Testis (tissue), 3 donors: ENCODE measurements around the gene DYNLL2. TPM values are rescaled to one million over a fixed set of nuclear protein-coding genes. Genes with fewer than 3 reads are reported as not detected.

Experiments
- DNase-seq: peaks from one replicate; pipeline ENCODE4 v3.0.0-alpha.2; 2019
- H3K27ac ChIP-seq, 2 donors: fragments of 200-600 bp; sonication (generic); one replicate each; pipeline ENCODE4 v1.5.1; 2019
- H3K27me3 ChIP-seq: fragments of 200-600 bp; sonication (generic); one replicate; pipeline ENCODE4 v1.5.1; 2019
- H3K36me3 ChIP-seq: fragments of 200-600 bp; sonication (generic); one replicate; pipeline ENCODE4 v1.5.1; 2017; ENCODE audit warnings: low read depth; ENCODE audit errors: missing control alignments
- H3K4me1 ChIP-seq: fragments of 200-600 bp; sonication (generic); one replicate; pipeline ENCODE4 v1.5.1; 2019
- H3K4me3 ChIP-seq, 2 donors: fragments of 200-600 bp; sonication (generic); one replicate each; pipeline ENCODE4 v1.5.1; 2017 to 2019
- H3K9me3 ChIP-seq: fragments of 200-600 bp; sonication (generic); one replicate; pipeline ENCODE4 v1.5.1; 2017
- POLR2A ChIP-seq: fragments of 450-650 bp; IDR thresholded peaks from one replicate; pipeline ENCODE4 v1.6.1; 2017; ENCODE audit warnings: antibody characterized with exemption, mild to moderate bottlenecking, moderate library complexity
- WGBS, 2 donors: methylation state at CpG; one replicate each; pipeline ENCODE4 v1.1.5; 2018; 5-methylcytosine and 5-hydroxymethylcytosine counted together
- intact Hi-C: fragments of 100-400 bp; cut with DNase I; formaldehyde crosslinking; loops from one replicate; pipeline ENCODE4 v1.15.1; 2023; ENCODE audit warnings: low total_unique reads
- polyA plus RNA-seq: library from polyadenylated mRNA; stranded (reverse); fragments of 350-450 nt; fragmentation: Illumina TruSeq; extraction: RNeasy Lipid Tissue Mini Kit (QIAGEN cat#74804); gene quantifications from one replicate; pipeline ENCODE4 v1.2.3, GENCODE V29; 2014; ENCODE audit warnings: low read depth, low replicate concordance; ENCODE audit not compliant: insufficient read depth
- total RNA-seq, 2 donors: library from RNA; depleted of rRNA; stranded (reverse); fragments of >200 nt; gene quantifications; one replicate each; pipeline ENCODE4 v1.2.3, GENCODE V29; 2016
- TF ChIP-seq, protein P1 (sequence below), 3 experiments: fragments of 450-650 bp in 2 of 3; fragments of 200-600 bp in 1 of 3; sonication (generic) in 1 of 3; IDR thresholded peaks; one replicate each; pipeline ENCODE4 v1.5.1; 2016 to 2019; ENCODE audit warnings: antibody characterized with exemption in 3 of 3, mild to moderate bottlenecking in 2 of 3, moderate library complexity in 1 of 3

The DYNLL2 gene
- total and polyA plus RNA-seq, 3 donors from 2014 or later = 33.6 to 52.7 (median 36.7) TPM

DNA sequence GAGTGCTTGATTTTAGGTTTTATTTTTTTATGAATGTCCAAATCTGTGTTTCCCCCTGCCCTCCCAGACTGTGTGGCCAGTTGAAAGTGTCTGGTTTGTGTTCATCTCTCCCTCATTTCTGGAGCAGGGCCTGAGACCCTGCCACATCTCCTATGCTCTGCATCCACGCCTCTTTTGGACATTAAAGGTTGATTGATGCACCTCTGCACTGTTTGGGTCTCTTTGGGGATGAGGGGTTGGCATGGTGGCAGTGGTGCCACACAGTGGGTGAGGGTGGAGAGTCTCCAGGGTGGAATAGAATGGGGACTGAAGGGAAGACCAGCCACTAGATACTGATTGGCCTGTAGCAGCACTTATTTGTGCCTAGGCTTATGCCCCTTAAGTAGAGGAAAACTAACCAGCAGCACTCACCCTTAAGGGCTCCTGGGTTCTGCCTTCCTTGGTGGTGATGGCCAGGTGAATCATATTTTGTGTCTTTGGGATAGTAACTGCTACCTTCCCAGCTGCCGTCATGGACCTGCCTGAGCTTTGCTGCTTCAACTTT, 7.9 kb downstream of the DYNLL2 start:
- 85 to 91% methylated on average over 2 of the region's 2 CpGs for WGBS, 2 donors
- intact Hi-C loops = no loop called here
- DNase-seq = no peak
- no peaks in the 10 kb centered on the region for H3K36me3 ChIP-seq
- peaks cover 4% of the 10 kb centered on the region for H3K4me1 ChIP-seq
- no peak overlapping the region for H3K27ac ChIP-seq
- H3K9me3 ChIP-seq = no peaks in the 10 kb centered on the region
- H3K4me3 ChIP-seq = no peak overlapping the region
- H3K27me3 ChIP-seq = no peaks in the 10 kb centered on the region
- TF ChIP-seq, protein P1, sequence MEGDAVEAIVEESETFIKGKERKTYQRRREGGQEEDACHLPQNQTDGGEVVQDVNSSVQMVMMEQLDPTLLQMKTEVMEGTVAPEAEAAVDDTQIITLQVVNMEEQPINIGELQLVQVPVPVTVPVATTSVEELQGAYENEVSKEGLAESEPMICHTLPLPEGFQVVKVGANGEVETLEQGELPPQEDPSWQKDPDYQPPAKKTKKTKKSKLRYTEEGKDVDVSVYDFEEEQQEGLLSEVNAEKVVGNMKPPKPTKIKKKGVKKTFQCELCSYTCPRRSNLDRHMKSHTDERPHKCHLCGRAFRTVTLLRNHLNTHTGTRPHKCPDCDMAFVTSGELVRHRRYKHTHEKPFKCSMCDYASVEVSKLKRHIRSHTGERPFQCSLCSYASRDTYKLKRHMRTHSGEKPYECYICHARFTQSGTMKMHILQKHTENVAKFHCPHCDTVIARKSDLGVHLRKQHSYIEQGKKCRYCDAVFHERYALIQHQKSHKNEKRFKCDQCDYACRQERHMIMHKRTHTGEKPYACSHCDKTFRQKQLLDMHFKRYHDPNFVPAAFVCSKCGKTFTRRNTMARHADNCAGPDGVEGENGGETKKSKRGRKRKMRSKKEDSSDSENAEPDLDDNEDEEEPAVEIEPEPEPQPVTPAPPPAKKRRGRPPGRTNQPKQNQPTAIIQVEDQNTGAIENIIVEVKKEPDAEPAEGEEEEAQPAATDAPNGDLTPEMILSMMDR (IDR thresholded peaks at IDR 0.05) = no peak
- no peak for TF ChIP-seq POLR2A

DNA sequence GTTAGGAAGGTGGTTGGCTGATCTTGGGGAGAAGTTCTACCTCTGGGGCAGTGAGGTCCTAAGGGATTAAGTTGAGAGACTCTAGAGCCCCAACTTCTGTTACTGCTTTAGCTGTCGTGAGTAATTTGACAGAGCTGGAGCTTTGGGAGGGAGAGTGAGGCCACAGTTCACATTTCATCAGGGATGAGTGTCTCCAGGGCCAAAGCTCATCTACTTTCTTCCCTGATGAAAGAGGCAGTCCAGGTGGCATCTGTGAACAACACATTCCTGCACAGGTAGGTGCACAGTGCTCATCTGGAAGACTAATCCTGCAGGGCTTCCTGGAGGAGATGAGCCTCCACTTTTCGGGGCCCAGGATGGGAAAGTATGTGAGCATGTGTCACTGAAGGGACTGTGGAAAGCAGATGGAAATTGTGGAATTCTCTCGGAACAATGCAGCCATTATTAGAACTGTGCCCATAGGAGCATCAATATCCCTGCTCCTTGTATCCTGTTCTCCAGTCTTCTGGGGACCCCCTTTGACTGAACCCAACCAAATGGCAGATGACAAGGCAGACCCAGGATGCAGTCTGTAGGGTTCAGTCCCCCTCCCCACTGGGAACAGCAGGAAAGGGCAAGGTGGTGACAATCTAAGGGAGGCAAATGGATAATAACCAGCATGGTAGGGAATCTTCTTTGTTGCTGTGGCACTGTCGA, 9.0 kb downstream of the DYNLL2 start:
- 80 to 87% methylated on average over 4 of the region's 4 CpGs for WGBS, 2 donors
- H3K27ac ChIP-seq = no peak overlapping the region
- H3K9me3 ChIP-seq = no peaks in the 10 kb centered on the region
- no peak for DNase-seq
- H3K4me3 ChIP-seq = no peak overlapping the region
- H3K4me1 ChIP-seq = no peaks in the 10 kb centered on the region
- no peaks in the 10 kb centered on the region for H3K27me3 ChIP-seq
- TF ChIP-seq POLR2A = no peak
- TF ChIP-seq, protein P1 (IDR thresholded peaks at IDR 0.05) = no peak
- intact Hi-C loops = no loop called here
- no peaks in the 10 kb centered on the region for H3K36me3 ChIP-seq

DNA sequence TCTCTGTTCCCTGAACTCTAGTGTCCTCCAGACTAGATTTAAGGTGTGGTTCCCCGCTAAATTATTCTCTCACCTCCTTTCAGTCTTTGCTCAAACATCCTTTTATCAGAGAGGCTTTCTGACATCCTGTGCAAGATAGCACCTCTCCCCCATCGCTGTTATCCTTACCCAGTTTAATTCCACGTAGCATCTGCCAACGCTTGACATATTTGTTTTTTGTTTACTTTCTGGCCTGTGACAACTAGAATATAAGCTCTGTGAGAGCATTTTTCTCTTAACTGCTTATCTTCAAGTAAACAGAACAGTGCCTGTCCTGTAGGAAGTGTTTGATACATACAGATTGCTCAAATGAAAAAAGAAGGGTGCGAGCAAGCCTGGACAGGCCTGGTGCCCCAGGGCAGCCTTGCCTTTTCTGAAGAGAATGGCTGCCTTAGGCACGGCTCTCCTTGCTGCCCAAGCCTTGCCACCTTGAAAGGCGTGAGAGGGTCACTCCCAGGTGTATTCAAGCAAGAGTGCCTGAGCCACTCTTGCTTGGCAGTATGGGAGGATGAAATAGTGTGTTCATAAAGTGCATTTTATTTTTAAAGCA, 9.7 kb downstream of the DYNLL2 start:
- 65 to 74% methylated on average over 7 of the region's 7 CpGs for WGBS, 2 donors
- DNase-seq = no peak
- Histone ChIP-seq H3K36me3 (no peaks in the 10 kb centered on the region), H3K27me3 (no peaks in the 10 kb centered on the region), H3K27ac (no peak overlapping the region), H3K9me3 (no peaks in the 10 kb centered on the region), H3K4me3 (no peak overlapping the region), H3K4me1 (no peaks in the 10 kb centered on the region)
- TF ChIP-seq, protein P1 (IDR thresholded peaks at IDR 0.05) = no peak
- no peak for TF ChIP-seq POLR2A
- intact Hi-C loops = no loop called here

DNA sequence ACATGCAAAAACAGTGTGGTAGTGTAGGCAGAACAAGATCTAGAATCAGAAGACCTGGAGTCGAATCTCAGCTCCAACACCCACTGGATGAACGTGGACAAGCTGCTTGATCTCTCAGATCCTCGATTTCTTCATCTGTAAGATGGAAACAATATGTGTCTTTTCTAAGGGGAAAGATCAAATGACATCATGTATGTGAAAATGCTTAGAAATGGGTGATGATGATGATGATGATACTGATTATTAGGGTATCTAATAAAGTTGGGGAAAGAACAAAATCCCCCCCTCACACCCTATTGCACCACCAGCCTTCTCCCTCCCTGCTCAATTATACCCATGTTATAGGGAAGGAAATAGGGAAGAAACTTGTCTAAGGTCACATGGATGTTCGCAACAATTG, 10.9 kb downstream of the DYNLL2 start:
- no peak overlapping the region for H3K27ac ChIP-seq
- intact Hi-C loops = no loop called here
- no peaks in the 10 kb centered on the region for H3K27me3 ChIP-seq
- H3K4me3 ChIP-seq = no peak overlapping the region
- H3K36me3 ChIP-seq = no peaks in the 10 kb centered on the region
- H3K4me1 ChIP-seq = no peaks in the 10 kb centered on the region
- DNase-seq = no peak
- 78 to 89% methylated on average over 4 of the region's 4 CpGs for WGBS, 2 donors
- no peaks in the 10 kb centered on the region for H3K9me3 ChIP-seq
- TF ChIP-seq, protein P1 (IDR thresholded peaks at IDR 0.05) = no peak
- no peak for TF ChIP-seq POLR2A
